Fibroblast of skin of abdomen (primary cell): Measurements from ENCODE around the gene EVA1A. TPM values are rescaled to one million over a fixed set of nuclear protein-coding genes. Genes with fewer than 3 reads are reported as not detected.
A peak's percentile ranks its signal among the peaks of the same experiment; 100 is the strongest.

Source experiments
- DNase-seq: peaks from one replicate; pipeline ENCODE4 v3.0.0-alpha.2; 2013
- polyA plus RNA-seq, 2 experiments: library from polyadenylated mRNA; unstranded; fragments of 120-200 nt; gene quantifications; one replicate each; pipeline ENCODE4 v1.2.1, GENCODE V29; 2013; ENCODE audit not compliant: insufficient read length in 2 of 2

EVA1A gene
- 47.0 TPM for polyA plus RNA-seq (2013, experiment 1 of 2; ENCODE audit: insufficient read length)
- 49.9 TPM for polyA plus RNA-seq (2013, experiment 2 of 2; ENCODE audit: insufficient read length)

- peak; percentile 86 for DNase-seq
Observed at GRCh38 chr2:75560768-75561565, at the start of gene EVA1A. EVA1A (minus strand) TSS chr2:75560939; CDS start chr2:75518140, 42,799 bp downstream.

- peak; percentile 43 for DNase-seq
Observed at GRCh38 chr2:75609937-75610508, 49.3 kb upstream of the EVA1A start.

GRCh38 chr2:75609334-75609689 lies 48.6 kb upstream of the EVA1A start:
- no peak for DNase-seq

- DNase-seq: peak; percentile 52
Observed at GRCh38 chr2:75608684-75609333, 48.1 kb upstream of the EVA1A start.

GRCh38 chr2:75607988-75608683 lies 47.4 kb upstream of the EVA1A start:
- no peak for DNase-seq

GRCh38 chr2:75607400-75607798 lies 46.7 kb upstream of the EVA1A start:
- no peak for DNase-seq

- peak; percentile 96 for DNase-seq
Observed at GRCh38 chr2:75606761-75607399, 46.1 kb upstream of the EVA1A start.

GRCh38 chr2:75605770-75606529 lies 45.2 kb upstream of the EVA1A start:
- peak; percentile 99 for DNase-seq

GRCh38 chr2:75604484-75604883 lies 43.7 kb upstream of the EVA1A start:
- DNase-seq: peak; percentile 45

- no peak for DNase-seq
Observed at GRCh38 chr2:75603477-75603876, 42.7 kb upstream of the EVA1A start.

GRCh38 chr2:75602724-75603342 lies 42.1 kb upstream of the EVA1A start:
- DNase-seq: peak; percentile 83

GRCh38 chr2:75600461-75601011 lies 39.8 kb upstream of the EVA1A start:
- no peak for DNase-seq

GRCh38 chr2:75598589-75599155 lies 37.9 kb upstream of the EVA1A start:
- DNase-seq: no peak

- DNase-seq: no peak
Observed at GRCh38 chr2:75597949-75598348, 37.2 kb upstream of the EVA1A start.

GRCh38 chr2:75596784-75597183 lies 36.0 kb upstream of the EVA1A start:
- peak; percentile 52 for DNase-seq

- DNase-seq: peak; percentile 95
Observed at GRCh38 chr2:75595541-75596395, 35.0 kb upstream of the EVA1A start.

GRCh38 chr2:75594596-75594995 lies 33.9 kb upstream of the EVA1A start:
- DNase-seq: no peak

- no peak for DNase-seq
Observed at GRCh38 chr2:75592888-75593287, 32.1 kb upstream of the EVA1A start.

- peak; percentile 77 for DNase-seq
Observed at GRCh38 chr2:75592030-75592429, 31.3 kb upstream of the EVA1A start.
